ENCODE measurements around the gene FADS2.
A peak's percentile ranks its signal among the peaks of the same experiment; 100 is the strongest.

FADS2 gene

GRCh38 chr11:61826930-61827570 is 1.1 kb upstream of the FADS2 start:
- TF ChIP-seq CTCF (IDR thresholded peaks at IDR 0.05; ENCODE audit: insufficient read depth, low read depth, low read length, missing control alignments): no peak
- peak overlapping the region; percentile 68 for H3K4me3 ChIP-seq (ENCODE audit: low read length)
- no peak for DNase-seq (ENCODE audit: low read depth)

DNA sequence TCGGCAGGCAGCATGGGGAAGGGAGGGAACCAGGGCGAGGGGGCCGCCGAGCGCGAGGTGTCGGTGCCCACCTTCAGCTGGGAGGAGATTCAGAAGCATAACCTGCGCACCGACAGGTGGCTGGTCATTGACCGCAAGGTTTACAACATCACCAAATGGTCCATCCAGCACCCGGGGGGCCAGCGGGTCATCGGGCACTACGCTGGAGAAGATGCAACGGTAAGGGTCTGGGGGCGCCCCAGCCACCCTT is 204 bp downstream of the FADS2 start:
- no peak for DNase-seq (ENCODE audit: low read depth)
- no peak for TF ChIP-seq CTCF (IDR thresholded peaks at IDR 0.05; ENCODE audit: insufficient read depth, low read depth, low read length, missing control alignments)
- peak overlapping the region; percentile 68 for H3K4me3 ChIP-seq (ENCODE audit: low read length)

- H3K4me3 ChIP-seq (ENCODE audit: low read length): peak overlapping the region; percentile 68
- peak; percentile 24 for TF ChIP-seq CTCF (IDR thresholded peaks at IDR 0.05; ENCODE audit: insufficient read depth, low read depth, low read length, missing control alignments)
- peak; percentile 45 for DNase-seq (ENCODE audit: low read depth)
Observed at GRCh38 chr11:61828629-61829407, 718 bp downstream of the FADS2 start.

- no peak for TF ChIP-seq CTCF (IDR thresholded peaks at IDR 0.05; ENCODE audit: insufficient read depth, low read depth, low read length, missing control alignments)
- H3K4me3 ChIP-seq (ENCODE audit: low read length): peak overlapping the region; percentile 68
- no peak for DNase-seq (ENCODE audit: low read depth)
Observed at GRCh38 chr11:61829806-61830205, 1.7 kb downstream of the FADS2 start.

GRCh38 chr11:61830237-61831105 is 2.4 kb downstream of the FADS2 start:
- H3K4me3 ChIP-seq (ENCODE audit: low read length): no peak overlapping the region
- no peak for TF ChIP-seq CTCF (IDR thresholded peaks at IDR 0.05; ENCODE audit: insufficient read depth, low read depth, low read length, missing control alignments)
- DNase-seq (ENCODE audit: low read depth): no peak

DNA sequence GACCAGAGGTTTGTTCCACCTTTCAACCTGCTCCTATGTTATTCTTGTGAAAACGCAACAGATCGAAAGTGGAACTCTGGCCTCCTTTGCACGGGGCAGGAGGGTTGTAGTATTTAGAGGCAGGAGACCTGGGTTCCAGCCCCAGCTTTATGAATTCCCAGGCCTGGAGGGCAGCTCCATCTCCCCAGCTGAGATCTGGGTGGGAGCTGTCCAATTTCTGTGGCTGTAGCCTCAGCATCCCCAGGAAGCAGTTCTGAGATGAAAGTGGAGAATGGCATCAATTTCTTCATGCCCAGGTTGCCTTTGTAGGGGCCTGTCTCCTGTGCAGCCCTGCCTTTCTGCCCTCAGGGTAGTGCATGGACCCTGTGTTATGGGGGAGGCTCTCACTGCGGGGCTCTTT is 4.1 kb downstream of the FADS2 start:
- no peak for DNase-seq (ENCODE audit: low read depth)
- no peak overlapping the region for H3K4me3 ChIP-seq (ENCODE audit: low read length)
- no peak for TF ChIP-seq CTCF (IDR thresholded peaks at IDR 0.05; ENCODE audit: insufficient read depth, low read depth, low read length, missing control alignments)
